Trophoblast cell (in vitro differentiated cells and primary cell): Measurements from ENCODE around the gene STK16.

Source experiments
- DNase-seq, 2 donors: peaks; one replicate each; pipeline ENCODE4 v3.0.0-alpha.2; 2016
- H2AFZ ChIP-seq: 2 replicates; pipeline ENCODE4 v1.6.1; 2013; ENCODE audit warnings: low read length, moderate library complexity, mild to moderate bottlenecking; ENCODE audit not compliant: insufficient read depth, poor library complexity
- H2AK5ac ChIP-seq: 2 replicates; pipeline ENCODE4 v1.6.1; 2013; ENCODE audit warnings: mild to moderate bottlenecking, low read length
- H2BK120ac ChIP-seq: 2 replicates; pipeline ENCODE4 v1.6.1; 2013; ENCODE audit warnings: low read length, mild to moderate bottlenecking, moderate library complexity; ENCODE audit not compliant: insufficient read depth, poor library complexity
- H2BK12ac ChIP-seq: 2 replicates; pipeline ENCODE4 v1.6.1; 2013; ENCODE audit warnings: mild to moderate bottlenecking, low read length, moderate library complexity
- H2BK5ac ChIP-seq: 2 replicates; pipeline ENCODE4 v1.6.1; 2013; ENCODE audit warnings: low read length, low read depth, moderate library complexity, mild to moderate bottlenecking; ENCODE audit not compliant: poor library complexity
- H3K14ac ChIP-seq: 2 replicates; pipeline ENCODE4 v1.6.1; 2013; ENCODE audit warnings: mild to moderate bottlenecking, low read length
- H3K18ac ChIP-seq: 2 replicates; pipeline ENCODE4 v1.6.1; 2013; ENCODE audit warnings: mild to moderate bottlenecking, low read length
- H3K23ac ChIP-seq: 2 replicates; pipeline ENCODE4 v1.6.1; 2013; ENCODE audit warnings: low read length
- H3K27ac ChIP-seq: 2 replicates; pipeline ENCODE4 v1.5.1; 2013; ENCODE audit warnings: low read depth, mild to moderate bottlenecking, inconsistent platforms, low read length, moderate library complexity
- H3K27me3 ChIP-seq: 2 replicates; pipeline ENCODE4 v1.6.1; 2013; ENCODE audit warnings: inconsistent platforms, mild to moderate bottlenecking, low read length, moderate library complexity; ENCODE audit not compliant: insufficient read depth
- H3K36me3 ChIP-seq, 2 experiments: 1 replicate in 1 of 2; 2 replicates in 1 of 2; pipeline ENCODE4 v1.6.1; 2013; ENCODE audit warnings: low read length in 2 of 2, mild to moderate bottlenecking in 2 of 2, moderate library complexity in 1 of 2; ENCODE audit not compliant: insufficient read depth in 2 of 2, control insufficient read depth in 1 of 2
- H3K4ac ChIP-seq: 2 replicates; pipeline ENCODE4 v1.6.1; 2013; ENCODE audit warnings: low read depth, mild to moderate bottlenecking, low read length, moderate library complexity
- H3K4me1 ChIP-seq, 2 experiments: 1 replicate in 1 of 2; 2 replicates in 1 of 2; pipeline ENCODE4 v1.6.1; 2013; ENCODE audit warnings: low read length in 2 of 2, mild to moderate bottlenecking in 2 of 2, moderate library complexity in 1 of 2; ENCODE audit not compliant: insufficient read depth in 2 of 2, control insufficient read depth in 1 of 2
- H3K4me2 ChIP-seq: 2 replicates; pipeline ENCODE4 v1.6.1; 2013; ENCODE audit warnings: inconsistent platforms, mild to moderate bottlenecking, low read length, moderate library complexity
- H3K4me3 ChIP-seq: 2 replicates; pipeline ENCODE4 v1.5.1; 2013; ENCODE audit warnings: mild to moderate bottlenecking, low read depth, low read length, inconsistent platforms
- H3K79me1 ChIP-seq: one replicate; pipeline ENCODE4 v1.6.1; 2013; ENCODE audit warnings: low read length
- H3K79me2 ChIP-seq: 2 replicates; pipeline ENCODE4 v1.6.1; 2013; ENCODE audit warnings: low read length, mild to moderate bottlenecking; ENCODE audit not compliant: control insufficient read depth, insufficient read depth, poor library complexity
- H3K9ac ChIP-seq: 2 replicates; pipeline ENCODE4 v1.6.1; 2013; ENCODE audit warnings: mild to moderate bottlenecking, low read length
- H3K9me3 ChIP-seq: 2 replicates; pipeline ENCODE4 v1.6.1; 2013; ENCODE audit warnings: low read depth, mild to moderate bottlenecking, control low read depth, inconsistent platforms, low read length; ENCODE audit not compliant: insufficient read depth
- H4K12ac ChIP-seq: 2 replicates; pipeline ENCODE4 v1.6.1; 2013; ENCODE audit warnings: low read depth, mild to moderate bottlenecking, low read length, moderate library complexity
- H4K8ac ChIP-seq: 2 replicates; pipeline ENCODE4 v1.6.1; 2013; ENCODE audit warnings: low read depth, mild to moderate bottlenecking, low read length, moderate library complexity
- H4K91ac ChIP-seq: one replicate; pipeline ENCODE4 v1.6.1; 2013; ENCODE audit warnings: low read depth, mild to moderate bottlenecking, low read length, moderate library complexity
- WGBS: extraction: QIAGEN DNeasy Blood & Tissue Kit; methylation state at CpG from one replicate; pipeline ENCODE4 v1.1.7; 2013; ENCODE audit warnings: missing lambda C conversion rate; ENCODE audit not compliant: insufficient read length, insufficient coverage; ENCODE audit errors: extremely low coverage; 5-methylcytosine and 5-hydroxymethylcytosine counted together

STK16 gene

GRCh38 chr2:219269362-219270054 is 24.2 kb downstream of the STK16 start:
- H3K79me1 ChIP-seq, result peaks cover 9% of the 10 kb centered on the region
- peaks cover 1% of the 10 kb centered on the region for H3K9me3 ChIP-seq
- H2AFZ ChIP-seq, result no peak overlapping the region
- no peak overlapping the region for H3K23ac ChIP-seq
- no peak overlapping the region for H4K8ac ChIP-seq
- no peak overlapping the region for H2AK5ac ChIP-seq
- peaks cover 2% of the 10 kb centered on the region for H3K79me2 ChIP-seq
- H3K9ac ChIP-seq, result no peak overlapping the region
- H3K4me3 ChIP-seq, result peak overlapping the region; percentile 20
- H2BK12ac ChIP-seq, result no peak overlapping the region
- whole genome bisulfite sequencing, result no CpG with 5 or more reads among the region's 8 CpGs
- no peak overlapping the region for H3K4me2 ChIP-seq
- no peaks in the 10 kb centered on the region for H3K36me3 ChIP-seq
- no peak overlapping the region for H2BK5ac ChIP-seq
- H4K12ac ChIP-seq, result no peak overlapping the region
- H3K27me3 ChIP-seq, result no peaks in the 10 kb centered on the region
- H2BK120ac ChIP-seq, result no peak overlapping the region
- no peak overlapping the region for H4K91ac ChIP-seq
- H3K27ac ChIP-seq, result no peak overlapping the region
- no peak overlapping the region for H3K18ac ChIP-seq
- no peak overlapping the region for H3K14ac ChIP-seq
- H3K4me1 ChIP-seq, result peaks cover 8 to 11% of the 10 kb centered on the region in 2 experiments
- peak in 1 of 2 donors; percentile 31 for DNase-seq
- H3K4ac ChIP-seq, result no peak overlapping the region

DNA sequence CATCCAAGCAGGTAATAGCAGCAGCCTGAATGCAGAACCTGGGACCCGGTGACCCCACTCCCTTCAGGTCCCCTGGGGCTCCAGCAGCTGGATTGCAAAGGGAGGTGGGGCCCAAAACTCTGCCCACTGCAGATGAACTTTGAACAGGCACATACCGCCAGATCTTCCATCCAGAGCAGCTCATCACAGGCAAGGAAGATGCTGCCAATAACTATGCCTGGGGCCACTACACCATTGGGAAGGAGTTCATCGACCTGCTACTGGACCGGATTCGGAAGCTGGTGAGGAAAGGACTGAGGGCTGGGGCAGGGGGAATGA is 24.7 kb downstream of the STK16 start:
- Histone ChIP-seq H2AK5ac (no peak overlapping the region), H3K27me3 (no peaks in the 10 kb centered on the region), H3K79me1 (peaks cover 9% of the 10 kb centered on the region), H3K4me1 (peaks cover 10 to 12% of the 10 kb centered on the region in 2 experiments), H4K8ac (no peak overlapping the region), H3K14ac (no peak overlapping the region), H4K12ac (no peak overlapping the region), H3K4ac (no peak overlapping the region), H3K4me2 (no peak overlapping the region), H3K36me3 (no peaks in the 10 kb centered on the region), H3K9me3 (peaks cover 1% of the 10 kb centered on the region), H2BK120ac (no peak overlapping the region), H3K4me3 (no peak overlapping the region), H2BK12ac (no peak overlapping the region), H3K79me2 (peaks cover 2% of the 10 kb centered on the region), H3K18ac (no peak overlapping the region), H2BK5ac (no peak overlapping the region), H3K23ac (no peak overlapping the region), H3K27ac (no peak overlapping the region), H3K9ac (no peak overlapping the region), H2AFZ (no peak overlapping the region), H4K91ac (no peak overlapping the region)
- DNase-seq, result no peak
- no CpG with 5 or more reads among the region's 5 CpGs for WGBS

GRCh38 chr2:219271021-219271420 is 25.7 kb downstream of the STK16 start:
- no peak overlapping the region for H4K12ac ChIP-seq
- no peak overlapping the region for H2BK12ac ChIP-seq
- no peak overlapping the region for H3K18ac ChIP-seq
- H3K4ac ChIP-seq, result no peak overlapping the region
- H2AK5ac ChIP-seq, result no peak overlapping the region
- no peak overlapping the region for H4K91ac ChIP-seq
- peaks cover 9% of the 10 kb centered on the region for H3K79me1 ChIP-seq
- no peak overlapping the region for H3K4me2 ChIP-seq
- peaks cover 10 to 12% of the 10 kb centered on the region in 2 experiments for H3K4me1 ChIP-seq
- no CpG with 5 or more reads among the region's 2 CpGs for WGBS
- H3K79me2 ChIP-seq, result peaks cover 2% of the 10 kb centered on the region
- DNase-seq, result no peak
- H4K8ac ChIP-seq, result no peak overlapping the region
- H3K36me3 ChIP-seq, result no peaks in the 10 kb centered on the region
- no peaks in the 10 kb centered on the region for H3K27me3 ChIP-seq
- no peak overlapping the region for H2BK5ac ChIP-seq
- H3K9me3 ChIP-seq, result peaks cover 1% of the 10 kb centered on the region
- no peak overlapping the region for H3K9ac ChIP-seq
- no peak overlapping the region for H2BK120ac ChIP-seq
- H3K4me3 ChIP-seq, result no peak overlapping the region
- H3K27ac ChIP-seq, result no peak overlapping the region
- no peak overlapping the region for H3K23ac ChIP-seq
- no peak overlapping the region for H2AFZ ChIP-seq
- H3K14ac ChIP-seq, result no peak overlapping the region

DNA sequence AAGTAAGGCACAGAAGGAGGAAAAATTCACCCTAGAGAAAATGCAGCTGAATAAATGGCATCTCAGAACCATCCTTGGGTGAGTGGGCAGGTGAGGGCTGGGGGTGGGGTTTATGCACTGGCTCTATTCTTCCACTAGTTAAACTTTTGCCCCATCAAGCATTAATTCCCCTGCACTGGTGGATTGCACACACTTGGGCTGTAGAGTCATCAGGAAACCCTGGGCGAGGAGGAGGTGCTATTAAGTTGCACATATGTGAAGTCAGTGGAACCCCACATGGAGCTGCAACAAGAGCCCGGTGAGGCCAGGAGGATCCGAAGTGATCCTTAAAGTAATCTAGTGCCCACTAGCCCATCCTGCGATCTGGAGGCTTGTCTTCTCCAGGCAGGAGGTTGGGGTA is 27.1 kb downstream of the STK16 start:
- Histone ChIP-seq H4K8ac (no peak overlapping the region), H3K4me2 (no peak overlapping the region), H3K4me3 (no peak overlapping the region), H3K9ac (no peak overlapping the region), H4K91ac (no peak overlapping the region), H3K4ac (no peak overlapping the region), H2BK120ac (no peak overlapping the region), H3K27me3 (no peaks in the 10 kb centered on the region), H3K14ac (no peak overlapping the region), H2AK5ac (no peak overlapping the region), H2BK5ac (no peak overlapping the region), H3K27ac (no peak overlapping the region), H3K79me1 (peaks cover 9% of the 10 kb centered on the region), H3K36me3 (no peaks in the 10 kb centered on the region), H2BK12ac (no peak overlapping the region), H3K9me3 (no peaks in the 10 kb centered on the region), H3K18ac (no peak overlapping the region), H3K4me1 (peaks cover 10 to 12% of the 10 kb centered on the region in 2 experiments), H3K79me2 (peaks cover 2% of the 10 kb centered on the region), H4K12ac (no peak overlapping the region), H2AFZ (no peak overlapping the region), H3K23ac (no peak overlapping the region)
- no peak for DNase-seq
- no CpG with 5 or more reads among the region's 4 CpGs for WGBS
